ENCODE measurements around the gene TMEM52B.

DNA sequence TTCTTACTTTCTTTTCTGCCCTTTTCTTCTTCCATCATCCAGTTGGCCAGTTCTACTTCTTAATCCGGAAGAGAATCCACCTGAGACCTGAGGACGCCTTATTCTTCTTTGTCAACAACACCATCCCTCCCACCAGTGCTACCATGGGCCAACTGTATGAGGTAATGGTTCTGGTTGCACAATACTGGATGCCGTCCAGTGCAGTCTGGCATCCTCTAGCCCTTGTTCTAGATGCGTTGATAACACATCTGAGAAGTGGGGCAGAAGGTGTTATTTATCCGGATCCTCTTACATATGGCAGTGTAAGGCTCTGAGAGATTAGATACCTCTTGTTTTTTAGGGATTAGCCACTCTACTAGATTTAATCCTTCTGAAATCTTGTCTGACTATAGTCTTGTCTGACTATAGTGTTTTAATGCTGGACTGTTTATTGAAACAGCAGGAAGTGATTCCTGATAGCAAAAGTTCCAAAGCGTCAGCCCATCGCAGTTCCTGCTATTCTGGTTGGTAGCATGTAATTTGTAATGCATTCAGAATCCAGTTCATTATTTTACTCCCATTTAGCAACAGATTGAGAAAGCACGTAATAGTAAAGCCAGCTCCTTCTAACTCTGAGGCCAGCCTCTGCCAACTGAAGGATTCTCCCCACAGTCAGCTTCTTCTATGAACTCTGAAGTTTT lies 41.7 kb downstream of the TMEM52B start:
- TF ChIP-seq FOXP1 (CRISPR knock-in tag; IDR thresholded peaks at IDR 0.05) (no peak), MED1 (CRISPR knock-in tag; IDR thresholded peaks at IDR 0.05; ENCODE audit: borderline replicate concordance) (no peak), ESRRB (CRISPR knock-in tag; IDR thresholded peaks at IDR 0.05; ENCODE audit: borderline replicate concordance) (no peak), ZNF253 (CRISPR knock-in tag; conservative IDR thresholded peaks at IDR 0.05) (no peak)
- TF ChIP-seq, protein P1, sequence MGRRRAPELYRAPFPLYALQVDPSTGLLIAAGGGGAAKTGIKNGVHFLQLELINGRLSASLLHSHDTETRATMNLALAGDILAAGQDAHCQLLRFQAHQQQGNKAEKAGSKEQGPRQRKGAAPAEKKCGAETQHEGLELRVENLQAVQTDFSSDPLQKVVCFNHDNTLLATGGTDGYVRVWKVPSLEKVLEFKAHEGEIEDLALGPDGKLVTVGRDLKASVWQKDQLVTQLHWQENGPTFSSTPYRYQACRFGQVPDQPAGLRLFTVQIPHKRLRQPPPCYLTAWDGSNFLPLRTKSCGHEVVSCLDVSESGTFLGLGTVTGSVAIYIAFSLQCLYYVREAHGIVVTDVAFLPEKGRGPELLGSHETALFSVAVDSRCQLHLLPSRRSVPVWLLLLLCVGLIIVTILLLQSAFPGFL (CRISPR knock-in tag; IDR thresholded peaks at IDR 0.05): no peak
- TF ChIP-seq, protein P2, sequence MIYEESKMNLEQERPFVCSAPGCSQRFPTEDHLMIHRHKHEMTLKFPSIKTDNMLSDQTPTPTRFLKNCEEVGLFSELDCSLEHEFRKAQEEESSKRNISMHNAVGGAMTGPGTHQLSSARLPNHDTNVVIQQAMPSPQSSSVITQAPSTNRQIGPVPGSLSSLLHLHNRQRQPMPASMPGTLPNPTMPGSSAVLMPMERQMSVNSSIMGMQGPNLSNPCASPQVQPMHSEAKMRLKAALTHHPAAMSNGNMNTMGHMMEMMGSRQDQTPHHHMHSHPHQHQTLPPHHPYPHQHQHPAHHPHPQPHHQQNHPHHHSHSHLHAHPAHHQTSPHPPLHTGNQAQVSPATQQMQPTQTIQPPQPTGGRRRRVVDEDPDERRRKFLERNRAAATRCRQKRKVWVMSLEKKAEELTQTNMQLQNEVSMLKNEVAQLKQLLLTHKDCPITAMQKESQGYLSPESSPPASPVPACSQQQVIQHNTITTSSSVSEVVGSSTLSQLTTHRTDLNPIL (CRISPR knock-in tag; IDR thresholded peaks at IDR 0.05): no peak

All from K562 (cell line).